UCSD-AML1 (cell line): ENCODE results near the gene PLEKHS1.
A peak's percentile ranks its signal among the peaks of the same experiment; 100 is the strongest.

Experiments used
- DNase-seq: peaks from one replicate; lab custom pipeline; 2025; ENCODE audit not compliant: unreplicated experiment; lab: John Stamatoyannopoulos, UW

Gene PLEKHS1

GRCh38 chr10:113751181-113751732 is at the start of gene PLEKHS1:
Gene PLEKHS1 (plus strand): TSS chr10:113751682. CDS start chr10:113755278, 3,596 bp downstream.
- DNase-seq = no peak

- peak; percentile 22 for DNase-seq
Measured at GRCh38 chr10:113704637-113705343, 46.7 kb upstream of the PLEKHS1 start.

GRCh38 chr10:113705344-113705652 is 46.2 kb upstream of the PLEKHS1 start:
- no peak for DNase-seq

- no peak for DNase-seq
Measured at GRCh38 chr10:113706623-113707022, 44.9 kb upstream of the PLEKHS1 start.

- DNase-seq = no peak
Measured at GRCh38 chr10:113708640-113709039, 42.8 kb upstream of the PLEKHS1 start.

GRCh38 chr10:113709221-113709838 is 42.2 kb upstream of the PLEKHS1 start:
- no peak for DNase-seq

GRCh38 chr10:113711142-113711541 is 40.3 kb upstream of the PLEKHS1 start:
- no peak for DNase-seq

- no peak for DNase-seq
Measured at GRCh38 chr10:113712024-113712423, 39.5 kb upstream of the PLEKHS1 start.

- no peak for DNase-seq
Measured at GRCh38 chr10:113712755-113713639, 38.5 kb upstream of the PLEKHS1 start.

GRCh38 chr10:113713640-113713982 is 37.9 kb upstream of the PLEKHS1 start:
- no peak for DNase-seq

- no peak for DNase-seq
Measured at GRCh38 chr10:113716109-113716910, 35.2 kb upstream of the PLEKHS1 start.

GRCh38 chr10:113718969-113719822 is 32.3 kb upstream of the PLEKHS1 start:
- no peak for DNase-seq

GRCh38 chr10:113720386-113720785 is 31.1 kb upstream of the PLEKHS1 start:
- DNase-seq = no peak

- DNase-seq = no peak
Measured at GRCh38 chr10:113732160-113732881, 19.2 kb upstream of the PLEKHS1 start.

- DNase-seq = no peak
Measured at GRCh38 chr10:113732966-113733365, 18.5 kb upstream of the PLEKHS1 start.

GRCh38 chr10:113733635-113734034 is 17.8 kb upstream of the PLEKHS1 start:
- no peak for DNase-seq

- no peak for DNase-seq
Measured at GRCh38 chr10:113735913-113736312, 15.6 kb upstream of the PLEKHS1 start.

- no peak for DNase-seq
Measured at GRCh38 chr10:113736576-113736975, 14.9 kb upstream of the PLEKHS1 start.

GRCh38 chr10:113739031-113739430 is 12.5 kb upstream of the PLEKHS1 start:
- no peak for DNase-seq
